Upper lobe of left lung (tissue), 4 donors: ENCODE data around the gene SYT9.

Experiments used
- CTCF ChIP-seq, 6 experiments: fragments of 450-650 bp in 4 of 6; fragments of 200-600 bp in 2 of 6; sonication (generic) in 2 of 6; IDR thresholded peaks; one replicate each; pipeline ENCODE4 v1.5.1; 2016 to 2019; ENCODE audit warnings: antibody characterized with exemption in 6 of 6
- EP300 ChIP-seq, 4 donors: sonication (generic); formaldehyde crosslinking; IDR thresholded peaks; one replicate each; pipeline ENCODE4 v1.5.1; 2017; ENCODE audit warnings: antibody characterized with exemption in 4 of 4, control low read depth in 2 of 4
- POLR2A ChIP-seq, 4 donors: fragments of 450-650 bp; IDR thresholded peaks; one replicate each; pipeline ENCODE4 v1.5.1; 2016 to 2017; ENCODE audit warnings: antibody characterized with exemption in 4 of 4, mild to moderate bottlenecking in 2 of 4
- POLR2AphosphoS5 ChIP-seq, 2 donors: sonication (generic); formaldehyde crosslinking; IDR thresholded peaks; one replicate each; pipeline ENCODE4 v1.5.1; 2017; ENCODE audit warnings: antibody characterized with exemption in 2 of 2

GRCh38 chr11:7450836-7451235 is 199.1 kb downstream of the SYT9 start:
- TF ChIP-seq POLR2AphosphoS5 (IDR thresholded peaks at IDR 0.05) (no peak), CTCF (IDR thresholded peaks at IDR 0.05) (no peak), EP300 (IDR thresholded peaks at IDR 0.05) (no peak), POLR2A (IDR thresholded peaks at IDR 0.05) (no peak)
